22Rv1 (cell line): ENCODE data around the gene LYL1.
A peak's percentile ranks its signal among the peaks of the same experiment; 100 is the strongest.

Source experiments
- H3K27ac ChIP-seq: fragments of 450-650 bp; 2 replicates; pipeline ENCODE4 v1.5.1; 2017
- CTCF ChIP-seq: fragments of 450-650 bp; IDR thresholded peaks from 2 replicates; pipeline ENCODE4 v1.5.1; 2017; ENCODE audit warnings: mild to moderate bottlenecking
- ZFX ChIP-seq: fragments of 450-650 bp; IDR thresholded peaks from 2 replicates; pipeline ENCODE4 v1.6.1; 2017; ENCODE audit warnings: antibody characterized with exemption, borderline replicate concordance

Gene LYL1

DNA sequence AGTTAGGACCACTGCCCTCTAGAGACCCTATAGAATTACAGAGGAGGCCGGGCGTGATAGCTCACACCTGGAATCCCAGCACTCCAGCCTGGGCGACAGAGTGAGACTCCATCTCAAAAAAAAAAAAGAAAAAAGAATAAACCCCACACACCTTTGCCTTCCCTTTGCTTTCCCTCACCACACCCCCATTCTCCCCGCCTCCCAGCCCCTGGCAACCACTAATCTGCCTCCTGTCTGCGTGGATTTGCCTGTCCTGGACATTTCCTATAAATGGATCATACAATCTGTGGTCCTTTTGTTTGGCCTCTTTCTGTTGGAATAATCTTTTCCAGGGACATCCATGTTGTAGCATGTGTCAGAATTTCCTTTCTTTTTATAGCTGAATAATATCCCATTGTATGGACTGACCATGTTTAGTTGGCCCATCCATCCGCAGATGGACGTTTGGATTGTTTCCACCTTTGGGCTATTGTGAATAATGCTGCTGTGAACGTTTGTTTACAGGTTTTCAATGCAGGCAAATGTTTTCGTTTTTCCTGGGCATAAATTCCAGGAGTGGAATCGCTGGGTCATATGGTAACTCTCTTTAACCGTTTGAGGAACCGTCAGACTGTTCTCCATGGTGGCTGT is 30.7 kb upstream of the LYL1 start:
- TF ChIP-seq ZFX (no peak), CTCF (no peak)
- no peak overlapping the region for H3K27ac ChIP-seq

- no peak overlapping the region for H3K27ac ChIP-seq
Observed at GRCh38 chr19:13132471-13133180, 30.0 kb upstream of the LYL1 start.

DNA sequence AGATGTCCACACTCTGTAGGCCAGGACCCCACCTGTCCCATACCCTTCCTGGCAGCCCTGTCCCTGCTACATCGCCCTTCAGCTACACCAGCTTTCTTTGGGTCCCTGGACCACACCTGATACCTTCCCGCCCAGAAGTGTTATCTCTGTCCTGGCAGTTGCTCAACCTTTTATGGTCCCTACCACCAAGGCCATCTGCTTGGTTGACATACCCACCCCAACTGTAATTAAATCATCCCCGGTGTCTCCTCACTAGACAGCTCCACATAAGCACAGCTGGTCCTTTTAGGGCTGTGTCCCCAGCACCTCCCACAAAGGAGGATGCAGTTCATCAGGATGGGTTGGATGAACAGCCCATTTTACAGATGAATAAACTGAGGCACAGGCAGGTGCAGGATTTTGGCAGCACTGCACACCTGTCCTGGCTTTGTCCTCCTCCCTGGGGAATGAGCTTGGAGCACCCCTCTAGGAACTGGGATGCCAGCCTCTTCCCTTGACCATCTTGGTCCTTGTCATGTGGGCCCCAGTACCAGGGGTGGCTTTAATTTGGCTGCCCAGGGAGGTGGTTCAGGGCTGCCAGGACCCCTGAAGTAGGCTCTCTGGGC is 28.3 kb upstream of the LYL1 start:
- TF ChIP-seq CTCF (no peak), ZFX (no peak)
- H3K27ac ChIP-seq: no peak overlapping the region

More at GRCh38 chr19:13132471-13133180, 30.0 kb upstream of the LYL1 start:
- TF ChIP-seq ZFX: no peak
- no peak for TF ChIP-seq CTCF

DNA sequence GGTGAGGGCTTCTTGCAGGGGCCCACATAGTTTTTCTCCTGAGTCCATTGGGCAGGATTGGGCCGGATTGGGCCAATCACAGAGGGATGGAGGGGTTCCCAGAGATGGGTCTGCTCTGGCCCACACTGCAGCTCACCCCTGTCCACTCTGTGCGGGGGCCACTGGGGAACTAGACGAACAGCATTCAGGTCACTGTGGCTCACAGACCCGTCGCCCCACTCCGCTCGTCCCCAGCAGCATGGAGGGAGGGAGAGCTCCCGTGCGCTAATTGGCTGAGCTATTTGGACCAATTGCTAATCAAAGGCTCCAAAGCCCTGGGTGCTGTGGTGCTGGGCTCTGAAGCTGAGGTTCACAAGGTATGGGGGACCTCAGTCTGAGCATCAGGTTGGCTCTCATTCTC is 26.7 kb upstream of the LYL1 start:
- no peak overlapping the region for H3K27ac ChIP-seq
- no peak for TF ChIP-seq CTCF

DNA sequence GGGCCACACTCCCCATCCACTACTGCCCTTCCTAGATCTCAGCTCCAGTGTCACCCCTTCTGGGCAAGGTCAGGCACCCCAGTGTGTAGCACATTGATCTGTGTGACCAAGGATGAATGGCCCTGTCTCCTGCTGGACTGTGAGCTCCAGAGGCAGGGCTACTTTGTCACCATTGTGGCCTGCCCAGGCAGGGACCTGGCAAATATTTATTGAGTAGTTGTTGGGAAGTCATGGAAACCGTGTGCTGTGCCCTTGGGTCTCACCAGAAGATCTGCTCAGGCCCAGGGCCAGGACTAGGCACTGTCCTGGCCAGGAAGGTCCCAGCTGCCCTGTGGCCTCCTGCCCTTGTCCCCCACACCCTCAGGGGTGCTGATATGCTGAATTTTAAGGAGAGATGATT is 25.9 kb upstream of the LYL1 start:
- H3K27ac ChIP-seq: peak overlapping the region; percentile 2; the same call in 1 of the 2 replicates
- no peak for TF ChIP-seq CTCF
- no peak for TF ChIP-seq ZFX

DNA sequence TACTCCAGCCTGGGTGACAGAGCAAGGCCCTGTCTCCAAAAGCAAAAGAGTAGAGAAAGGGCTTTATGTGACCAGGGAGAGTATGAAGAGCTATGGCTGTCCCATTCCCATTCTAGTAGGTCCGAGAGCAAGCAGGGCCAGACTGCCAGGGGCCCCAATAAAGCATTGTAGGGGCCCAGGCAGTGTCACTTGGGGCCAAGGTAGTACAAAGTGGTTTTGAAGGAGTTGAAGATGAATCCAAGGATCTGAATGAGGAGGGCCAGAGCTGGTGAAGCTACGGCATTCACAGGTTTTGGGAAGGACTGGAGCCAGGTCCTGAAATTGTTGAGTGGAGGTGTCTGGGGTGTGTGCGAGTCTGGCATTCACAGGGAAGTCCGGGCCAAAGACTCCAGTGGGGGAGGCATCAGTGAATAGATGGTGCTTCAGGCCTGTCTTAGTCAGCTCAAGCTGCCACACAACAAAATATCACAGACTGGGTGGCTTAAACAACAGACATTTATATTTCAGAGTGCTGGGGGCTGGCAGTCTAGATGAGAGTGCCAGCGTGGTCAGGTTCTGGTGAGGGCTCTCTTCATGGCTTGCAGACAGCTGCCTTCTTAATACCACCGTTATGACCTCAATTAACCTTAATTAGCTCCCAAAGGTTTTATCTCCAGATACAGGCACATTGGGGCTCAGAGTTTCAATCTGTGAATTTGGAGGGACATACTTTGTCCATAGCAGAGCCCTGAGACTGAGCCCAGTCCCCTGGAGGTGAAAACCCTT is 25.3 kb upstream of the LYL1 start:
- peak overlapping the region; percentile 2; the same call in 1 of the 2 replicates for H3K27ac ChIP-seq

More for the DNA sequence above, 25.3 kb upstream of the LYL1 start:
- no peak for TF ChIP-seq ZFX
- TF ChIP-seq CTCF: no peak
